Lower lobe of right lung (tissue), 2 donors: ENCODE results near the gene AEBP1. TPM values are rescaled to one million over a fixed set of nuclear protein-coding genes. Genes with fewer than 3 reads are reported as not detected.

ENCODE experiments used
- ATAC-seq, 2 donors: fragments of 200-7000 bp; cut with Tn5 transposase; one replicate each; pipeline ENCODE4 v1.9.1; 2020 to 2022; ENCODE audit warnings: mild to moderate bottlenecking in 2 of 2, moderate library complexity in 2 of 2
- DNase-seq: peaks from one replicate; pipeline ENCODE4 v3.0.0-alpha.2; 2020
- H3K27ac ChIP-seq: fragments of 200-600 bp; one replicate; pipeline ENCODE4 v1.8.0; 2022
- H3K27me3 ChIP-seq: fragments of 200-600 bp; one replicate; pipeline ENCODE4 v1.8.0; 2022; ENCODE audit warnings: low read depth
- H3K36me3 ChIP-seq: fragments of 200-600 bp; one replicate; pipeline ENCODE4 v1.8.0; 2022; ENCODE audit warnings: mild to moderate bottlenecking
- H3K4me1 ChIP-seq: fragments of 200-600 bp; one replicate; pipeline ENCODE4 v1.8.0; 2022
- H3K4me3 ChIP-seq: fragments of 200-600 bp; one replicate; pipeline ENCODE4 v1.8.0; 2022; ENCODE audit warnings: mild to moderate bottlenecking
- H3K9me3 ChIP-seq: fragments of 200-600 bp; one replicate; pipeline ENCODE4 v1.8.0; 2022
- intact Hi-C: fragments of 100-400 bp; cut with DNase I; formaldehyde crosslinking; loops from one replicate; pipeline ENCODE4 v1.11.0; 2022
- total RNA-seq: library from RNA; stranded (reverse); fragmentation: NEBNext Ultra II Directional; extraction: Animal tissue kit (Norgen Biotek cat#: 25700); gene quantifications from one replicate; pipeline ENCODE4 v1.2.1, GENCODE V29; 2021
- TF ChIP-seq, protein P1 (sequence below): fragments of 200-600 bp; IDR thresholded peaks from one replicate; pipeline ENCODE4 v1.8.0; 2022; ENCODE audit warnings: antibody characterized with exemption, mild to moderate bottlenecking
- donor health status: DM: no; HTN: yes; CAD: no; lungs with severe emphysema.

The AEBP1 gene
- total RNA-seq, 1 donor from 2014 or later, result 82.5 TPM

DNA sequence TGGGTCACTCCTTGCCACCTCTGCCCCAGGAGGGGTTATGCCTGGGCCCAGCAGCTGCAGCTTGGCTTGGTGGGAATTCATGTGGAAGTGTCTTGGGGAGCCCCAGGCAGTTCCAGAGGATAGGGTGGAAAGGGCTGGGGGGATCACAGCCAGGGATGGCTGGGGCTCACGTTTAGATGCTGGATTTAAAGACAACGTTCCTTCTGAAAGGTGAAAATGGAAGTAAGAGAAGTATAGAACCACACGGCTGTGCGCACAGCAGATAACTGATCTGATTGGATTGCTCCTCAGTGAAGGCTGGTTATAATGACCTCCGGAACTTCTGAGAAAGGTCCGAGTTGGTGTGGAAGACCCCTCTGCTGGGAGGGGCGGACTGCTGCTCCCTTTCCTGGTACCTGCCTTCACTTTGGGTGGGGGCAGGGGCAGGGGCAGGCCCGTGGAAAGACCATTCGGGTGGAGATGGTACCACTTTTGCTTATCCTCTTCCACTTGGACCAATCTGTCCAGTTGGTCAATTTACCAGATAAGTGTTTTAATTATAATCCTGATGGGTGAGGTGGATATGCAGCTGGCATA, 44.9 kb downstream of the AEBP1 start:
- H3K4me3 ChIP-seq, result no peak overlapping the region
- TF ChIP-seq, protein P1, sequence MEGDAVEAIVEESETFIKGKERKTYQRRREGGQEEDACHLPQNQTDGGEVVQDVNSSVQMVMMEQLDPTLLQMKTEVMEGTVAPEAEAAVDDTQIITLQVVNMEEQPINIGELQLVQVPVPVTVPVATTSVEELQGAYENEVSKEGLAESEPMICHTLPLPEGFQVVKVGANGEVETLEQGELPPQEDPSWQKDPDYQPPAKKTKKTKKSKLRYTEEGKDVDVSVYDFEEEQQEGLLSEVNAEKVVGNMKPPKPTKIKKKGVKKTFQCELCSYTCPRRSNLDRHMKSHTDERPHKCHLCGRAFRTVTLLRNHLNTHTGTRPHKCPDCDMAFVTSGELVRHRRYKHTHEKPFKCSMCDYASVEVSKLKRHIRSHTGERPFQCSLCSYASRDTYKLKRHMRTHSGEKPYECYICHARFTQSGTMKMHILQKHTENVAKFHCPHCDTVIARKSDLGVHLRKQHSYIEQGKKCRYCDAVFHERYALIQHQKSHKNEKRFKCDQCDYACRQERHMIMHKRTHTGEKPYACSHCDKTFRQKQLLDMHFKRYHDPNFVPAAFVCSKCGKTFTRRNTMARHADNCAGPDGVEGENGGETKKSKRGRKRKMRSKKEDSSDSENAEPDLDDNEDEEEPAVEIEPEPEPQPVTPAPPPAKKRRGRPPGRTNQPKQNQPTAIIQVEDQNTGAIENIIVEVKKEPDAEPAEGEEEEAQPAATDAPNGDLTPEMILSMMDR, result no peak
- H3K9me3 ChIP-seq, result no peaks in the 10 kb centered on the region
- intact Hi-C loops, result no loop called here
- no peak for DNase-seq
- peaks cover 17% of the 10 kb centered on the region for H3K4me1 ChIP-seq
- no peak for ATAC-seq
- H3K27me3 ChIP-seq, result peaks cover 25% of the 10 kb centered on the region
- H3K27ac ChIP-seq, result no peak overlapping the region
- H3K36me3 ChIP-seq, result no peaks in the 10 kb centered on the region

DNA sequence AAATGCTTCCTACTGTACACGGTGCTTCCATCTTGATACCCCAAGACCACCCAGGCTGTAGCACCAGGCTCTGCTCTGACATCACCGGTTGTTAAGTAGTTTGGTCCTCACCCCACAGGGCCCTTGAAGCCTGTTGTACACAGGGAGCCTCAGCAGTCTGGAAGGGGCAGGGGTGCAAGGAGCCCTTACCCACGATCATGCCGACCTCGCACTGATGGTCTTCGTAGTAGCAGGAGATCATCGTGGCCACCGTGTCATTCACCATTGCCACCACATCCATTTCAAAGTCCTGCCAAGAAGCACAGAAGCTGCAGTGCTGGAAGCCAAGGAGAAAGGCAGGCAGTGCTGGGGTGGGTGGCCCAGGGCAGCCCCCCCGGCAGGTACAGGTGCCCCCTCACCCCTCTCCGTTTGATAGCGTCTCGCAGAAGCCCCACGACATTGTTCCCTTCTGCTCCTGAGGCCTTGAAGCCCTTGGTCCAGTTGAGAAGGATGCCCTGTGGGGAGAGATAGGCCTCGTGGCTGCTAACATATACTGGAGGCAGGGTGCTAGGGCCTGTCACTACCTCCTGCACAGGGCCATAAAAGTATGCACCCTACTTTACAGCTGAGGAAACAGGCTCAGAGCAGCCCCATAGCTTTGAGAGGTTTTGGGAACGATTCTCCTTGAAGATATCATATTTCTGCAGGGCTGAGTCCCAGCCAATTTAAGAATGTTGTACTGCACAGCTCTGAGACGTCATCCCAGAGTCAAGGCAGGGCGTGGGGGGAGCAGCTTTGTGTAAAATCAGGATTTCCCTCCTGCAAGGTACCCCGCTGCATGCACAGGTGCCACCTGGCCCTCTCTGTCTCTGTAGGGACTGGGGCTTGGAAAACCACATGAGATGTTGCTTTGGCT, 45.7 kb downstream of the AEBP1 start:
- Histone ChIP-seq H3K4me1 (peaks cover 17% of the 10 kb centered on the region), H3K27ac (no peak overlapping the region), H3K4me3 (no peak overlapping the region), H3K27me3 (peaks cover 24% of the 10 kb centered on the region), H3K9me3 (no peaks in the 10 kb centered on the region), H3K36me3 (no peaks in the 10 kb centered on the region)
- DNase-seq, result no peak
- ATAC-seq, result no peak
- TF ChIP-seq, protein P1, result no peak
- intact Hi-C loops, result no loop called here

DNA sequence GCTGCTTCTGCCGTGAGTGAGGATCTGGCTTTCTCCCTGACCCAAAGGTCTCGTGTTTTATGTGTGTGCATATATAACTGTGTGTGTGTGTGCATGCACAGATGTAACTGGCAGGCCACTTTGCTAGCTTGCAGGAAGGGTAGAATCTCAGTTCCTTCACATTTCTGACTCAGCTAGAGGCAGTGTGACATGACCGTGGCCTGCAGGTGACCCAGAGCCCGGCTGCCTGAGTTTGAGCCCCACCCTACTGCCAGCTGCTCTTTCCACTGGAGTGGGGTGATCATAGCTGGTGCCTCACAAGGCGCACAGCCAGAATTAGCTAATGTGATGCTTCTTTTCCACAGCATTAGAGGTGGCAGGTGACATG, 46.3 kb downstream of the AEBP1 start:
- Histone ChIP-seq H3K27ac (no peak overlapping the region), H3K36me3 (no peaks in the 10 kb centered on the region), H3K9me3 (no peaks in the 10 kb centered on the region), H3K27me3 (peaks cover 17% of the 10 kb centered on the region), H3K4me1 (peaks cover 14% of the 10 kb centered on the region), H3K4me3 (no peak overlapping the region)
- no peak for ATAC-seq
- TF ChIP-seq, protein P1, result no peak
- no peak for DNase-seq
- intact Hi-C loops, result no loop called here

DNA sequence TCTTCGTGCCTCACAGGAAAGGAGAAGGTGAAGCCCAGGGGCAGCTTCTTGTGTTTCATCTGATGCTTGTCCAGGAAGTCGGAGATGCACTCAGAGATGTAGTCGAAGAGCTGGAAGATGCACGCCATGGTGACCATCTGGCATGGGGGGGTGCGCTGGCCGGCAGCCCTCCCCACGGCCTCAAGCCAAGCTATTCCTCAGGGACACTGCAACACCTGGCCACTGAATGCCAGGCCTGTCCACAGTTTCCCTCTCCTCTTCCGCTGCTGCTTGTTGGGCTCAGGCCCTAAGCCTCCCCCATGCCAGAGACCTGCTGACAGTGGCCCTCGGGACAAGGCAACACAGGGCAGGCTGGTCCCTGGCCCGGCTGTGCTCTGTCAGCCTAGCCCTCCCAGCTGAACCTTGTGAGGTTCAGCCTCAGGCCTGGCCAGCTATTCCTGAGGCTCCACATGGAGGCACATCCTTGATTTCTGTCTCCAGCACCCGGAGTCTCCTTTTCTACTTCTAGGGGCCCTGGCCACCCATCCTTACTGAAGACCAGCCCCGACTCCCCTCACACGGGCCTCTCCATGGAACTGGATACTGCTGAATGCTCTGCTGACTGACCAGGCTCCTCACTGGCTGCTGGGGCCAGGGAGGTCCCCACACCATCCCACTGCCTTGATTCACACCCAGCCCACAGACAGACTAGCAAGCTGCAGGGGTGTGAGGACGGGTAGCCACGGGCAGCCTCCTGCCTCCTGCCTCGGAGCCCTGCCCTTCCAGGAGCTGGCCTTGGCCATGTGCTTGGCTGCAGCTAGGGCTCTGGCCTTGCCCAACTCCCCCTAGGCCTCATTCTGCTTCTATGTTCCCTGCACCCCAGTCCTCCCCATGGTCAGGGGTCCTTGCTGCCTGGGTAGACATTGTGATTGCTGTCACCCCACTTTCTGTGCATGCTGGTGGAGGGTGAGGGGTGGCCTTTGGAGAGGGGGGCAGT, 47.1 kb downstream of the AEBP1 start:
- Histone ChIP-seq H3K4me1 (peaks cover 7% of the 10 kb centered on the region), H3K27me3 (peaks cover 13% of the 10 kb centered on the region), H3K27ac (no peak overlapping the region), H3K36me3 (no peaks in the 10 kb centered on the region), H3K9me3 (no peaks in the 10 kb centered on the region), H3K4me3 (no peak overlapping the region)
- ATAC-seq, result no peak
- DNase-seq, result no peak
- intact Hi-C loops, result no loop called here
- TF ChIP-seq, protein P1, result no peak

DNA sequence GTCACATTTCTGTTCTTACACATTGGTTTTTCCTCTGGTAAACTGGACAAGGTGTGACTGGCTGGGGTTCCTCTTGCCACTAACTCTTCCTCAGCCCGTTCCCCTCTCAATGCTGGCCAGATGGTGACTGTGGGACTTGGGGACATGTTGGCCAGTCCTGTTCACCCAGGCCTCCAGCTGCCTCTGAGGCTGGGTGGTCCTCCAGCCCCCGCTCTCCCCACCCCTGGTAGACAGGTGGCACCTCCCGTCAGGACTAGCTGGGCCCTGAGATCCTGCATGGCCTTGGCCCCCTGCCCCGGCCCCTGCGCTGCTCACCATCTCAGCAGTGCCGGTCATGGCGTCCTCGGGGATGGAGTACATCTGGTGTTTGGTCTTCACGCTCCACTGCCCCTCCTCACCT, 47.8 kb downstream of the AEBP1 start:
- no peaks in the 10 kb centered on the region for H3K4me1 ChIP-seq
- TF ChIP-seq, protein P1, result no peak
- no peak for DNase-seq
- no peak for ATAC-seq
- intact Hi-C loops, result no loop called here
- H3K27ac ChIP-seq, result no peak overlapping the region
- peaks cover 8% of the 10 kb centered on the region for H3K27me3 ChIP-seq
- no peaks in the 10 kb centered on the region for H3K9me3 ChIP-seq
- H3K4me3 ChIP-seq, result no peak overlapping the region
- no peaks in the 10 kb centered on the region for H3K36me3 ChIP-seq
